ENCODE data around the gene UBL7.

UBL7 gene

GRCh38 chr15:74403991-74404563 lies 56.9 kb downstream of the UBL7 start:
- DNase-seq: no peak

GRCh38 chr15:74403588-74403919 lies 57.4 kb downstream of the UBL7 start:
- no peak for DNase-seq

GRCh38 chr15:74402873-74403587 lies 57.9 kb downstream of the UBL7 start:
- peak; percentile 92 for DNase-seq

GRCh38 chr15:74402337-74402841 lies 58.6 kb downstream of the UBL7 start:
- DNase-seq: no peak

- DNase-seq: peak; percentile 76
Measured at GRCh38 chr15:74400915-74401757, 59.8 kb downstream of the UBL7 start.

- DNase-seq: peak; percentile 71
Measured at GRCh38 chr15:74400313-74400860, 60.6 kb downstream of the UBL7 start.

- peak; percentile 67 for DNase-seq
Measured at GRCh38 chr15:74399511-74400312, 61.2 kb downstream of the UBL7 start.

- DNase-seq: no peak
Measured at GRCh38 chr15:74399100-74399499, 61.9 kb downstream of the UBL7 start.

- no peak for DNase-seq
Measured at GRCh38 chr15:74398183-74398582, 62.8 kb downstream of the UBL7 start.

- no peak for DNase-seq
Measured at GRCh38 chr15:74397239-74398068, 63.5 kb downstream of the UBL7 start.

GRCh38 chr15:74396445-74397238 lies 64.3 kb downstream of the UBL7 start:
- DNase-seq: peak; percentile 75

GRCh38 chr15:74396146-74396438 lies 64.9 kb downstream of the UBL7 start:
- DNase-seq: no peak

Measured in activated CD4-positive, alpha-beta T cell treated with anti-CD3 and anti-CD28 coated beads for 48 hours (primary cell).